ENCODE data around the gene GTF2I. TPM values are rescaled to one million over a fixed set of nuclear protein-coding genes. Genes with fewer than 3 reads are reported as not detected.
"Not testable (repeated sequence)": the region's sequence is repeated elsewhere in the genome, so short reads cannot be mapped to it uniquely, and the experiment has no call there.

Gene GTF2I
- total and polyA plus RNA-seq, 2 experiments from 2014 or later: 204 to 219 TPM

DNA sequence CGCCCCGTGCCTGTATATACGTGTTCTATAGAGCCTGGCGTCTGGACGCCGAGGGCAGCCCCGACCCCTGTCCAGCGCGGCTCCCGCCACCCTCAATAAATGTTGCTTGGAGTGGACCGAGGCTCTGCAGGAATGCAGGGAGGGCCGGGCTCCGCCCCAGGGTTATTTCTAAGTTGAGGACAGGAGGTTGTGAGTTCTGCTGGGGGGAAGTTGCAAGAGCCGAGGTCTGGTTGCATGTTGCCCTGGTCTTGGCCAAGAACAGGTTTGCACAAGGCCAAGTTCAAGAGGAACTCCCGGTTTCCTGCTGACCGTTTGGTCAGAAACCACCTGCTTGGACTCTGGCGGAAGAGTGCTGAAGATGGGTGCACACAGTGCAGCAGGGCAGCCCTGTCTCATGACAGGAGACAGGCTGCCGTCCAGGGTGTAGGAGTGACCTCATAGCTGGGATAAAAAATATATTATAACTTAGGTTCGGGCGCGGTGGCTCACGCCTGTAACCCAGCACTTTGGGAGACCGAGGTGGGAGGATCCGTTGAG is 131.8 kb downstream of the GTF2I start:
- not testable (repeated sequence) for H4K20me1 ChIP-seq (replicated peaks; ENCODE audit: insufficient read depth); H3K27me3 Mint-ChIP-seq (ENCODE audit: insufficient read depth, low read depth, poor library complexity); H3K4me2 ChIP-seq; H3K36me3 Mint-ChIP-seq (ENCODE audit: low read depth); H3K9me3 Mint-ChIP-seq; DNase-seq (ENCODE audit: low spot score); H3K36me3 ChIP-seq (ENCODE audit: insufficient read depth); H3K4me3 Mint-ChIP-seq; H3K4me1 Mint-ChIP-seq; H3K9me2 ChIP-seq (ENCODE audit: insufficient read depth); H3K27ac ChIP-seq (ENCODE audit: low read depth); H3K4me3 ChIP-seq; H2AFZ ChIP-seq; H3F3A ChIP-seq (replicated peaks; ENCODE audit: low read depth); H3K27me3 ChIP-seq (ENCODE audit: insufficient read depth); H3K4me1 ChIP-seq (ENCODE audit: insufficient read depth); H3K79me2 ChIP-seq (replicated peaks; ENCODE audit: insufficient read depth); ATAC-seq; H3K27ac Mint-ChIP-seq

- not testable (repeated sequence) for H4K20me1 ChIP-seq (replicated peaks; ENCODE audit: insufficient read depth); H3K4me3 ChIP-seq; H3K27ac Mint-ChIP-seq; H3K36me3 ChIP-seq (ENCODE audit: insufficient read depth); H3K79me2 ChIP-seq (replicated peaks; ENCODE audit: insufficient read depth); H3K9me2 ChIP-seq (ENCODE audit: insufficient read depth); ATAC-seq; H3K9me3 Mint-ChIP-seq; H3K36me3 Mint-ChIP-seq (ENCODE audit: low read depth); H3K4me1 Mint-ChIP-seq; H3F3A ChIP-seq (replicated peaks; ENCODE audit: low read depth); H3K4me3 Mint-ChIP-seq; H3K27me3 ChIP-seq (ENCODE audit: insufficient read depth); H2AFZ ChIP-seq; H3K4me2 ChIP-seq; H3K27me3 Mint-ChIP-seq (ENCODE audit: insufficient read depth, low read depth, poor library complexity); H3K27ac ChIP-seq (ENCODE audit: low read depth); H3K4me1 ChIP-seq (ENCODE audit: insufficient read depth)
- peak; percentile 1 for DNase-seq (ENCODE audit: low spot score)
Measured at GRCh38 chr7:74797848-74798622, 140.5 kb downstream of the GTF2I start.

- H3K4me2 ChIP-seq; H3K9me2 ChIP-seq (ENCODE audit: insufficient read depth); H3K4me1 Mint-ChIP-seq; H3F3A ChIP-seq (replicated peaks; ENCODE audit: low read depth); H3K9me3 Mint-ChIP-seq; H2AFZ ChIP-seq; DNase-seq (ENCODE audit: low spot score); H3K27ac ChIP-seq (ENCODE audit: low read depth); H3K27ac Mint-ChIP-seq; H3K4me3 Mint-ChIP-seq; H3K79me2 ChIP-seq (replicated peaks; ENCODE audit: insufficient read depth); H3K36me3 Mint-ChIP-seq (ENCODE audit: low read depth); H3K4me3 ChIP-seq; H3K36me3 ChIP-seq (ENCODE audit: insufficient read depth); ATAC-seq; H3K4me1 ChIP-seq (ENCODE audit: insufficient read depth); H3K27me3 ChIP-seq (ENCODE audit: insufficient read depth); H4K20me1 ChIP-seq (replicated peaks; ENCODE audit: insufficient read depth); H3K27me3 Mint-ChIP-seq (ENCODE audit: insufficient read depth, low read depth, poor library complexity): not testable (repeated sequence)
Measured at GRCh38 chr7:74798644-74799043, 141.1 kb downstream of the GTF2I start.

Other genes starting within 250 kb of the GTF2I start
- gene GTF2IRD1, start 203.8 kb upstream of the GTF2I start, total RNA-seq (2014; rRNA removed; shearing (Covaris generic)): 21.9 and 28.7 TPM in 2 replicates
- gene GTF2IRD1, start 203.8 kb upstream of the GTF2I start, polyA plus RNA-seq (2016; fragmentation: Nextera tagmentation; extraction: Ambion mirVana): 37.1 and 40.9 TPM in 2 replicates
- gene NCF1, start 116.3 kb downstream of the GTF2I start, total RNA-seq (2014; rRNA removed; shearing (Covaris generic)): 0.49 and 1.0 TPM in 2 replicates
- gene NCF1, start 116.3 kb downstream of the GTF2I start, polyA plus RNA-seq (2016; fragmentation: Nextera tagmentation; extraction: Ambion mirVana): 1.4 and 3.1 TPM in 2 replicates
- 0.45 and 0.74 TPM in 2 replicates for gene GTF2IRD2, start 193.9 kb downstream of the GTF2I start, total RNA-seq (2014; rRNA removed; shearing (Covaris generic))
- gene GTF2IRD2, start 193.9 kb downstream of the GTF2I start, polyA plus RNA-seq (2016; fragmentation: Nextera tagmentation; extraction: Ambion mirVana): 11.1 and 14.6 TPM in 2 replicates